C4-2B (cell line): Measurements from ENCODE around the gene CCR4.

Source experiments
- ZFX ChIP-seq: fragments of 450-650 bp; IDR thresholded peaks from 2 replicates; pipeline ENCODE4 v1.6.1; 2017
- TF ChIP-seq, protein P1 (sequence below): fragments of 450-650 bp; conservative IDR thresholded peaks from 2 replicates; pipeline ENCODE4 v1.5.1; 2017; ENCODE audit warnings: mild to moderate bottlenecking

DNA sequence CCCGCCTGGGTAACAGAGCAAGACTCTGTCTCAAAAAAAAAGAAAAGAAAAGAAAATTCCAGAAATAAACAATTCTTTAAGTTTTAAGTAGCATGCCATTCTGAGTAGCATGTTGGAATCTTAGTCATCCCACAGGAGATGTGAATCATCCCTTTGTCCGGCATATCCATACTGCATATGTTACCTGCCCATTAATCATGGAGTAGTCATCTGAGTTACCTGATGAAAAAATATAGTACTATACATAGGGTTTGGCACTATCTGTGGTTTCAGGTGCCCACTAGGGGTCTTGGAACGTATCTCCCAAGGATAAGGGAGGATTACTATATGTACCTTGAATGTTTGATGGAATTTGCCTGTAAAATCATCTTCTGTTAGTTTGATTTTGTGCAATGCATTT lies 6.3 kb upstream of the CCR4 start:
- TF ChIP-seq, protein P1, sequence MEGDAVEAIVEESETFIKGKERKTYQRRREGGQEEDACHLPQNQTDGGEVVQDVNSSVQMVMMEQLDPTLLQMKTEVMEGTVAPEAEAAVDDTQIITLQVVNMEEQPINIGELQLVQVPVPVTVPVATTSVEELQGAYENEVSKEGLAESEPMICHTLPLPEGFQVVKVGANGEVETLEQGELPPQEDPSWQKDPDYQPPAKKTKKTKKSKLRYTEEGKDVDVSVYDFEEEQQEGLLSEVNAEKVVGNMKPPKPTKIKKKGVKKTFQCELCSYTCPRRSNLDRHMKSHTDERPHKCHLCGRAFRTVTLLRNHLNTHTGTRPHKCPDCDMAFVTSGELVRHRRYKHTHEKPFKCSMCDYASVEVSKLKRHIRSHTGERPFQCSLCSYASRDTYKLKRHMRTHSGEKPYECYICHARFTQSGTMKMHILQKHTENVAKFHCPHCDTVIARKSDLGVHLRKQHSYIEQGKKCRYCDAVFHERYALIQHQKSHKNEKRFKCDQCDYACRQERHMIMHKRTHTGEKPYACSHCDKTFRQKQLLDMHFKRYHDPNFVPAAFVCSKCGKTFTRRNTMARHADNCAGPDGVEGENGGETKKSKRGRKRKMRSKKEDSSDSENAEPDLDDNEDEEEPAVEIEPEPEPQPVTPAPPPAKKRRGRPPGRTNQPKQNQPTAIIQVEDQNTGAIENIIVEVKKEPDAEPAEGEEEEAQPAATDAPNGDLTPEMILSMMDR = no peak
- TF ChIP-seq ZFX = no peak
